OCI-LY1 (cell line): ENCODE data around the gene SNX27.
"Not testable (repeated sequence)": the region's sequence is repeated elsewhere in the genome, so short reads cannot be mapped to it uniquely, and the experiment has no call there.

Source experiments
- H2AFZ ChIP-seq: fragments of 200-600 bp; sonication (generic), shearing (Covaris generic); 2 replicates; pipeline ENCODE4 v1.6.0; 2014; ENCODE audit warnings: antibody characterized with exemption, mild to moderate bottlenecking, low read length
- H3F3A ChIP-seq: fragments of 200-600 bp; sonication (generic), shearing (Covaris generic); 2 replicates; pipeline ENCODE4 v1.6.0; 2014; ENCODE audit warnings: mild to moderate bottlenecking, antibody characterized with exemption, low read length, moderate library complexity; ENCODE audit not compliant: insufficient read depth
- H3K27ac ChIP-seq: fragments of 200-600 bp; sonication (generic); 2 replicates; pipeline ENCODE4 v1.5.1; 2014; ENCODE audit warnings: low read length, mixed run types, mild to moderate bottlenecking, low read depth; ENCODE audit not compliant: poor library complexity, severe bottlenecking
- H3K27me3 ChIP-seq: fragments of 200-600 bp; sonication (generic); 2 replicates; pipeline ENCODE4 v1.6.0; 2014; ENCODE audit warnings: antibody characterized with exemption, mild to moderate bottlenecking, low read length, moderate library complexity; ENCODE audit not compliant: insufficient read depth
- H3K36me3 ChIP-seq: fragments of 200-600 bp; sonication (generic); 2 replicates; pipeline ENCODE4 v1.6.1; 2014; ENCODE audit warnings: mild to moderate bottlenecking, antibody characterized with exemption, low read length, moderate library complexity, mixed read lengths; ENCODE audit not compliant: insufficient read depth
- H3K4me1 ChIP-seq: fragments of 200-600 bp; sonication (generic); 2 replicates; pipeline ENCODE4 v1.5.1; 2014; ENCODE audit warnings: mild to moderate bottlenecking, low read length, moderate library complexity; ENCODE audit not compliant: insufficient read depth, severe bottlenecking
- H3K4me2 ChIP-seq: fragments of 200-600 bp; sonication (generic), shearing (Covaris generic); 2 replicates; pipeline ENCODE4 v1.6.1; 2014; ENCODE audit warnings: low read length
- H3K4me3 ChIP-seq: fragments of 200-600 bp; sonication (generic); 2 replicates; pipeline ENCODE4 v1.5.1; 2014; ENCODE audit warnings: low read length, low read depth, mild to moderate bottlenecking, mixed read lengths; ENCODE audit not compliant: poor library complexity, severe bottlenecking
- H3K79me2 ChIP-seq: fragments of 200-600 bp; shearing (Covaris generic); 2 replicates; pipeline ENCODE4 v1.6.1; 2016; ENCODE audit warnings: mixed run types, low read length, mixed read lengths; ENCODE audit not compliant: insufficient read depth
- H3K9ac ChIP-seq: fragments of 200-600 bp; sonication (generic), shearing (Covaris generic); 2 replicates; pipeline ENCODE4 v1.6.1; 2014; ENCODE audit warnings: mild to moderate bottlenecking, low read length, mixed read lengths
- H3K9me2 ChIP-seq: fragments of 200-600 bp; sonication (generic), shearing (Covaris generic); 2 replicates; pipeline ENCODE4 v1.6.1; 2014; ENCODE audit warnings: low read depth, mild to moderate bottlenecking, low read length, mixed read lengths
- H3K9me3 ChIP-seq: fragments of 200-600 bp; shearing (Covaris generic); 2 replicates; pipeline ENCODE4 v1.6.1; 2014; ENCODE audit warnings: low read length, mixed read lengths
- H4K20me1 ChIP-seq: fragments of 200-600 bp; sonication (generic), shearing (Covaris generic); 2 replicates; pipeline ENCODE4 v1.6.0; 2016; ENCODE audit warnings: mild to moderate bottlenecking, low read length; ENCODE audit not compliant: insufficient read depth
- EZH2 ChIP-seq: fragments of 200-600 bp; sonication (generic), shearing (Covaris generic); IDR thresholded peaks from 2 replicates; pipeline ENCODE4 v1.8.0; 2017; ENCODE audit warnings: borderline replicate concordance, mixed run types, mild to moderate bottlenecking, antibody characterized with exemption, low read length, moderate library complexity, mixed read lengths
- TF ChIP-seq, protein P1 (sequence below): fragments of 200-600 bp; sonication (generic), shearing (Covaris generic); IDR thresholded peaks from 2 replicates; pipeline ENCODE4 v1.5.1; 2017; ENCODE audit warnings: mild to moderate bottlenecking, antibody characterized with exemption, low read length, moderate library complexity, mixed read lengths

SNX27 gene

DNA sequence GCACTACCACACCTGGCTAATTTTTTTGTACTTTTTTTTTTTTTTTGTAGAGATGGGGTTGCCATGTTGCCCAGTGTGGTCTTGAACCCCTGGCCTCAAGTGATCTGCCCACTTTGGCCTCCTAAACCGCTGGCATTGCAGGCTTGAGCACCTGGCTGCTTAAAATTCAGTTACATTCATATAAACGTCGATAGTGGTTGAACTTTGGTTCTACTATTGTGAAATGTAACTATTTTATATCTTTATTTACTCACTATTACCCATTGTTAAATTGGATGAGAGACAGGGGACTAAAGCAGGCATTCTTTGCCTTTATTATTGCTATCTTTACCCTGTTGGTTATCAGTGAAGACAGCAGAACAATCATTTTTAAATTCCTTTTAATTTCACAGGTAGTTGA is 6.2 kb downstream of the SNX27 start:
- H3K4me2 ChIP-seq: no peak overlapping the region
- H3K4me3 ChIP-seq: no peak overlapping the region
- H2AFZ ChIP-seq: no peak overlapping the region
- H3K9ac ChIP-seq: no peak overlapping the region
- no peaks in the 10 kb centered on the region for H3K36me3 ChIP-seq
- TF ChIP-seq EZH2: no peak
- TF ChIP-seq, protein P1, sequence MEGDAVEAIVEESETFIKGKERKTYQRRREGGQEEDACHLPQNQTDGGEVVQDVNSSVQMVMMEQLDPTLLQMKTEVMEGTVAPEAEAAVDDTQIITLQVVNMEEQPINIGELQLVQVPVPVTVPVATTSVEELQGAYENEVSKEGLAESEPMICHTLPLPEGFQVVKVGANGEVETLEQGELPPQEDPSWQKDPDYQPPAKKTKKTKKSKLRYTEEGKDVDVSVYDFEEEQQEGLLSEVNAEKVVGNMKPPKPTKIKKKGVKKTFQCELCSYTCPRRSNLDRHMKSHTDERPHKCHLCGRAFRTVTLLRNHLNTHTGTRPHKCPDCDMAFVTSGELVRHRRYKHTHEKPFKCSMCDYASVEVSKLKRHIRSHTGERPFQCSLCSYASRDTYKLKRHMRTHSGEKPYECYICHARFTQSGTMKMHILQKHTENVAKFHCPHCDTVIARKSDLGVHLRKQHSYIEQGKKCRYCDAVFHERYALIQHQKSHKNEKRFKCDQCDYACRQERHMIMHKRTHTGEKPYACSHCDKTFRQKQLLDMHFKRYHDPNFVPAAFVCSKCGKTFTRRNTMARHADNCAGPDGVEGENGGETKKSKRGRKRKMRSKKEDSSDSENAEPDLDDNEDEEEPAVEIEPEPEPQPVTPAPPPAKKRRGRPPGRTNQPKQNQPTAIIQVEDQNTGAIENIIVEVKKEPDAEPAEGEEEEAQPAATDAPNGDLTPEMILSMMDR: no peak
- no peaks in the 10 kb centered on the region for H3F3A ChIP-seq
- H3K27me3 ChIP-seq: no peaks in the 10 kb centered on the region
- H3K9me3 ChIP-seq: no peaks in the 10 kb centered on the region
- H3K4me1 ChIP-seq: peaks cover 38% of the 10 kb centered on the region
- H4K20me1 ChIP-seq: no peaks in the 10 kb centered on the region
- H3K79me2 ChIP-seq: peaks cover 24% of the 10 kb centered on the region
- no peaks in the 10 kb centered on the region for H3K9me2 ChIP-seq
- H3K27ac ChIP-seq: no peak overlapping the region

DNA sequence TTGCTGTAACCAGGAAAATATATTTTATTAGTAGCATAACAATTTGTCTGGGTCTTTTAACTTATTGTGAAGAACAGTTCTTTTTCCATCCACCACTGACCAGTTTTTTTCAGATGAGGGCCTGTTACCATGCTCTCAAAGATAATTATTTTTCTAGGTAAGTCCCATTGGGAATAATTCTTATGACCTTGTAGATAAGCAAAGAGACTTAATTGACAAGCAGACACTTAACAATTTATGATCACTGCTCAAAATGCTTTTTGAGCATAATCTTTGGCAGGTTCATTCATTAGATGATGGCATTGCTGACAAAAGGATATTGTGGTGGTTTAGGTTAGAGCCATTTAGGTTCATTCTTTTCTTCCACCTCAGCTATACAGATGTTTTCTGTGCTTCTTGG is 6.6 kb downstream of the SNX27 start:
- no peak overlapping the region for H3K4me3 ChIP-seq
- no peak overlapping the region for H3K9ac ChIP-seq
- H2AFZ ChIP-seq: no peak overlapping the region
- no peaks in the 10 kb centered on the region for H3K27me3 ChIP-seq
- H3K27ac ChIP-seq: no peak overlapping the region
- H3K79me2 ChIP-seq: peaks cover 24% of the 10 kb centered on the region
- TF ChIP-seq EZH2: no peak
- TF ChIP-seq, protein P1: no peak
- no peaks in the 10 kb centered on the region for H3K9me2 ChIP-seq
- no peaks in the 10 kb centered on the region for H3K36me3 ChIP-seq
- peaks cover 34% of the 10 kb centered on the region for H3K4me1 ChIP-seq
- H3K9me3 ChIP-seq: no peaks in the 10 kb centered on the region
- no peaks in the 10 kb centered on the region for H4K20me1 ChIP-seq
- no peak overlapping the region for H3K4me2 ChIP-seq
- no peaks in the 10 kb centered on the region for H3F3A ChIP-seq

DNA sequence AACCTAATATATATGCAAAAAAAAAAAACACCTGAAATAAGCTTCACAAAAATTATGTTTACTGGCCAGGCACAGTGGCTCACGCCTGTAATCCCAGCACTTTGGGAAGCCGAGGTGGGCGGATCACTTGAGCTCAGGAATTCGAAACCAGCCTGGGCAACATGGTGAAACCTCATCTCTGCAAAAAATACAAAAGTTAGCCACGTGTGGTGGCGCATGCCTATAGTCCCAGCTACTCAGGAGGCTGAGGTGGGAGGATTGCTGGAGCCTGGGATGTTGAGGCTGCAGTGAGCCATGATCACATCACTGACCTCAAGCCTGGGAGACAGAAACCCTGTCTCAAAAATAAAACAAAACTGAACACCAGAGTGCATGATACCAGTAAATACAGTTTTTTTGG is 7.1 kb downstream of the SNX27 start:
- H2AFZ ChIP-seq, H3K9me3 ChIP-seq, H3K9me2 ChIP-seq, H3K9ac ChIP-seq, H3K27me3 ChIP-seq, H3K4me2 ChIP-seq, H3K4me3 ChIP-seq, H3K27ac ChIP-seq, H3K36me3 ChIP-seq, H4K20me1 ChIP-seq, H3F3A ChIP-seq: not testable (repeated sequence)
- peaks cover 28% of the 10 kb centered on the region for H3K4me1 ChIP-seq
- H3K79me2 ChIP-seq: peaks cover 26% of the 10 kb centered on the region

DNA sequence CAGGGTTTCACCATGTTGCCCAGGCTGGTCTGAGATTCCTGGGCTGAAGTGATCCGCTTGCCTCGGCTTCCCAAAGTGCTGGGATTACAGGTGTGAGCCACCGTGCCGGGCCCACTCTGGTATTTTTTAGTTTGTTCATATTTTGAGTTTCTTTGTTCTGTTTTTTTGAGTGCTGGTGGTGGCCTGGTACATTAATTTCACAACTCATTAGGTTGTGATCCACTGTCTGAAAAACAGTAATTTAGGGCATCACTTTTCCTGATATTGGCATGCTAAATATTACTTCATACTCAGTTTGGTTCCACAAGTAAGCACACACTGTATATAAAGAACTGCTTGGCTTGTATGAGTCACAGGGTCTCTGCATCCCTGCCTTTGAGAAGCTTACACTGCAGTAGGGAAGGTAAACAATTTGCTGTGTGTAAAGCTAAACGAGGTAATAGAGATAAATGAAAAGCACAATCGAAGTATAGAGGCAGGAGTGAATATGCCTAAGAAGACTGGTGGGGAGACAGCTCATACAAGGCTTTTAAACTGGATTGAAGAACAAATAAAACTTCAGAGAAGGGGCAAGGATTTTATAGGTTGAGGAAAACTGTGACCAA is 7.7 kb downstream of the SNX27 start:
- Histone ChIP-seq H3K9me2 (no peaks in the 10 kb centered on the region), H4K20me1 (no peaks in the 10 kb centered on the region), H3K27ac (no peak overlapping the region), H3K27me3 (no peaks in the 10 kb centered on the region), H2AFZ (no peak overlapping the region), H3K79me2 (peaks cover 26% of the 10 kb centered on the region), H3F3A (no peaks in the 10 kb centered on the region), H3K9ac (no peak overlapping the region), H3K4me1 (peaks cover 24% of the 10 kb centered on the region), H3K36me3 (no peaks in the 10 kb centered on the region; the same call in 1 of the 2 replicates), H3K4me3 (no peak overlapping the region), H3K4me2 (no peak overlapping the region), H3K9me3 (no peaks in the 10 kb centered on the region)
- no peak for TF ChIP-seq EZH2
